HepG2 (cell line): ENCODE data around the gene ATP11B. TPM values are rescaled to one million over a fixed set of nuclear protein-coding genes. Genes with fewer than 3 reads are reported as not detected.

Source experiments
- HDAC1 ChIP-seq: sonication (generic); formaldehyde crosslinking; IDR thresholded peaks from 2 replicates; pipeline ENCODE4 v1.5.1; 2020; ENCODE audit warnings: mild to moderate bottlenecking, missing genetic modification reagents
- KDM2A ChIP-seq: sonication (generic); formaldehyde crosslinking; IDR thresholded peaks from 2 replicates; pipeline ENCODE4 v1.4.0; 2020; ENCODE audit warnings: low read depth, missing genetic modification reagents, borderline replicate concordance
- LCORL ChIP-seq, 2 experiments: fragments of 450-650 bp in 1 of 2; sonication (generic) in 1 of 2; formaldehyde crosslinking in 1 of 2; IDR thresholded peaks; 2 replicates each; pipeline versions ENCODE4 v1.5.0 to v1.6.1; 2017 to 2020; ENCODE audit warnings: antibody characterized with exemption in 1 of 2, missing genetic modification reagents in 1 of 2
- MBNL3 ChIP-seq: fragments of 250-450 bp; sonication (Bioruptor Pico); conservative IDR thresholded peaks from 2 replicates; pipeline ENCODE4 v1.8.0; 2022; ENCODE audit warnings: mild to moderate bottlenecking, inconsistent platforms
- NBN ChIP-seq: fragments of 450-650 bp; conservative IDR thresholded peaks from 2 replicates; pipeline ENCODE4 v1.6.1; 2017
- NFIC ChIP-seq: IDR thresholded peaks from 2 replicates; pipeline ENCODE4 v1.6.1; 2012; ENCODE audit warnings: mild to moderate bottlenecking, low read length, inconsistent platforms
- PAWR ChIP-seq: sonication (generic); formaldehyde crosslinking; IDR thresholded peaks from 2 replicates; pipeline ENCODE4 v1.4.0; 2020; ENCODE audit warnings: missing genetic modification reagents, mild to moderate bottlenecking, borderline replicate concordance
- POLR2A ChIP-seq, 2 experiments: IDR thresholded peaks; 2 replicates each; pipeline ENCODE4 v1.6.1; 2011; ENCODE audit warnings: low read depth in 2 of 2, low read length in 2 of 2, mild to moderate bottlenecking in 1 of 2, moderate library complexity in 1 of 2; ENCODE audit not compliant: insufficient read depth in 1 of 2
- PRMT3 ChIP-seq: sonication (generic); formaldehyde crosslinking; IDR thresholded peaks from 2 replicates; pipeline ENCODE4 v1.8.1; 2022; ENCODE audit warnings: low read depth, mild to moderate bottlenecking, moderate library complexity, missing genetic modification reagents, borderline replicate concordance
- RARA ChIP-seq: IDR thresholded peaks from 2 replicates; pipeline ENCODE4 v1.6.1; 2016; ENCODE audit warnings: missing genetic modification reagents, missing compliant biosample characterization
- SAP130 ChIP-seq: IDR thresholded peaks from 2 replicates; pipeline ENCODE4 v1.6.1; 2016; ENCODE audit warnings: low read depth
- SSRP1 ChIP-seq: IDR thresholded peaks from 2 replicates; pipeline ENCODE4 v1.6.1; 2016; ENCODE audit warnings: control low read depth
- TMF1 ChIP-seq: sonication (generic); formaldehyde crosslinking; IDR thresholded peaks from 2 replicates; pipeline ENCODE4 v1.8.1; 2022; ENCODE audit warnings: low read depth, missing genetic modification reagents
- ZFP90 ChIP-seq: sonication (generic); formaldehyde crosslinking; IDR thresholded peaks from 2 replicates; pipeline ENCODE4 v1.8.0; 2022; ENCODE audit warnings: missing genetic modification reagents, mild to moderate bottlenecking, inconsistent platforms, borderline replicate concordance
- ZNF235 ChIP-seq: sonication (generic); formaldehyde crosslinking; IDR thresholded peaks from 2 replicates; pipeline ENCODE4 v1.8.1; 2023; ENCODE audit warnings: mild to moderate bottlenecking, missing genetic modification reagents, borderline replicate concordance
- ZNF432 ChIP-seq: sonication (generic); formaldehyde crosslinking; IDR thresholded peaks from 2 replicates; pipeline ENCODE4 v1.5.0; 2020; ENCODE audit warnings: missing genetic modification reagents, mild to moderate bottlenecking, borderline replicate concordance
- ZNF724P ChIP-seq: sonication (generic); formaldehyde crosslinking; IDR thresholded peaks from 2 replicates; pipeline ENCODE4 v1.8.0; 2022; ENCODE audit warnings: missing genetic modification reagents, borderline replicate concordance
- ZNF841 ChIP-seq: sonication (generic); formaldehyde crosslinking; IDR thresholded peaks from 2 replicates; pipeline ENCODE4 v1.8.1; 2023; ENCODE audit warnings: missing genetic modification reagents, borderline replicate concordance
- ZSCAN29 ChIP-seq: sonication (generic); formaldehyde crosslinking; conservative IDR thresholded peaks from 2 replicates; pipeline ENCODE4 v1.4.0; 2020; ENCODE audit warnings: mild to moderate bottlenecking, missing genetic modification reagents
- polyA plus RNA-seq, 8 experiments: library from polyadenylated mRNA; depleted of rRNA in 3 of 8; stranded (reverse) in 7 of 8; unstranded in 1 of 8; fragments of >200 nt; fragmentation: Illumina TruSeq in 4 of 8; extraction: Trizol in 4 of 8; gene quantifications; 2 replicates each; pipeline versions ENCODE4 v1.2.1 to v1.2.3, GENCODE V29; 2011 to 2016; ENCODE audit warnings: low read depth in 4 of 8, missing spikeins in 1 of 8, mixed read lengths in 1 of 8; ENCODE audit not compliant: insufficient read depth in 1 of 8
- total RNA-seq, 5 experiments: library from RNA; depleted of rRNA; stranded (reverse); fragments of >200 nt; fragmentation: Illumina TruSeq; extraction: Trizol; gene quantifications; 2 replicates each; pipeline ENCODE4 v1.2.3, GENCODE V29; 2016; ENCODE audit warnings: low read depth in 1 of 5
- TF ChIP-seq, protein P1 (sequence below): sonication (generic); formaldehyde crosslinking; IDR thresholded peaks from 2 replicates; pipeline ENCODE4 v1.4.0; 2020; ENCODE audit warnings: missing genetic modification reagents
- TF ChIP-seq, protein P2 (sequence below): sonication (generic); formaldehyde crosslinking; conservative IDR thresholded peaks from 2 replicates; pipeline ENCODE4 v1.4.0; 2020; ENCODE audit warnings: missing genetic modification reagents
- TF ChIP-seq, protein P3 (sequence below): sonication (generic); formaldehyde crosslinking; IDR thresholded peaks from 2 replicates; pipeline ENCODE4 v1.5.0; 2020; ENCODE audit warnings: missing genetic modification reagents, mild to moderate bottlenecking, borderline replicate concordance
- TF ChIP-seq, protein P4 (sequence below): sonication (generic); formaldehyde crosslinking; IDR thresholded peaks from 2 replicates; pipeline ENCODE4 v1.5.1; 2020; ENCODE audit warnings: mild to moderate bottlenecking, moderate library complexity, missing genetic modification reagents
- TF ChIP-seq, protein P5 (sequence below): sonication (generic); formaldehyde crosslinking; conservative IDR thresholded peaks from 2 replicates; pipeline ENCODE4 v1.8.0; 2022; ENCODE audit warnings: low read depth, missing genetic modification reagents

ATP11B gene
- total and polyA plus RNA-seq, 2 of the 13 experiments (the other 11 are each of a cell fraction or from before 2014, with no cell fraction given), result 10.1 to 22.9 TPM

DNA sequence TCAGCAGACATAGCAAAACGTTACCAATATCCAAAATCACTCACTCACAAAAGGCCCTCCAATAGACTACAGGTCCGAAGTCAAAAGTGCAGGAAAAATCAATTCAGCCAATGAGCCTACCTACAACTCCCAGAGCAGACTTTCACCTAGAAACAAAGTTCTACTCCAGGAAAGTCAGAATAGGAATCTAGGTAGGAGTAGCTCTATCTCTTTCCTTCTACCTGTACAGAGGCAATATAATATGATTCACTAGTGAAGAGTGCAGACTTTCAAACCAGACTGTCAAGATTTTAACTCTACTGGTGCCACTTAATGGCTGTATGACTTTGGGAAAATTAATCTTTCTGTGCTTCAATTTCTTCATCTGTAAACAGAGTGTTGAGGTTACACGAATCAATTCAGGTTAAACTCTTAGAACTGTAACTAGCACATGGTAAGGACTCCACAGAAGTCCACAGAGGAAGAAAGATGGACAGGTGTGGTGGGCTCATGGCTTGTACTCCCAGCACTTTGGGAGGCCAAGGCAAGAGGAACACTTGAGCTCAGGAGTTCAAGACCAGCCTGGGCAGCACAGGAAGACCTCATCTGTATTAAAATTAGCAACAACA is 177.6 kb downstream of the ATP11B start (continued):
- TF ChIP-seq ZFP90 (CRISPR knock-in tag), result no peak
- TF ChIP-seq ZSCAN29 (CRISPR knock-in tag), result no peak
- TF ChIP-seq SSRP1, result no peak
- peak; percentile 14; the same call in 1 of the 2 replicates for TF ChIP-seq RARA (CRISPR knock-in tag)
- TF ChIP-seq ZNF432 (CRISPR knock-in tag), result no peak
- no peak for TF ChIP-seq NBN
- TF ChIP-seq, protein P1, sequence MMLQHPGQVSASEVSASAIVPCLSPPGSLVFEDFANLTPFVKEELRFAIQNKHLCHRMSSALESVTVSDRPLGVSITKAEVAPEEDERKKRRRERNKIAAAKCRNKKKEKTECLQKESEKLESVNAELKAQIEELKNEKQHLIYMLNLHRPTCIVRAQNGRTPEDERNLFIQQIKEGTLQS (CRISPR knock-in tag), result no peak
- TF ChIP-seq TMF1 (CRISPR knock-in tag), result no peak
- no peak for TF ChIP-seq ZNF235
- TF ChIP-seq, protein P2, sequence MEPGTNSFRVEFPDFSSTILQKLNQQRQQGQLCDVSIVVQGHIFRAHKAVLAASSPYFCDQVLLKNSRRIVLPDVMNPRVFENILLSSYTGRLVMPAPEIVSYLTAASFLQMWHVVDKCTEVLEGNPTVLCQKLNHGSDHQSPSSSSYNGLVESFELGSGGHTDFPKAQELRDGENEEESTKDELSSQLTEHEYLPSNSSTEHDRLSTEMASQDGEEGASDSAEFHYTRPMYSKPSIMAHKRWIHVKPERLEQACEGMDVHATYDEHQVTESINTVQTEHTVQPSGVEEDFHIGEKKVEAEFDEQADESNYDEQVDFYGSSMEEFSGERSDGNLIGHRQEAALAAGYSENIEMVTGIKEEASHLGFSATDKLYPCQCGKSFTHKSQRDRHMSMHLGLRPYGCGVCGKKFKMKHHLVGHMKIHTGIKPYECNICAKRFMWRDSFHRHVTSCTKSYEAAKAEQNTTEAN (CRISPR knock-in tag), result no peak
- TF ChIP-seq, protein P3, sequence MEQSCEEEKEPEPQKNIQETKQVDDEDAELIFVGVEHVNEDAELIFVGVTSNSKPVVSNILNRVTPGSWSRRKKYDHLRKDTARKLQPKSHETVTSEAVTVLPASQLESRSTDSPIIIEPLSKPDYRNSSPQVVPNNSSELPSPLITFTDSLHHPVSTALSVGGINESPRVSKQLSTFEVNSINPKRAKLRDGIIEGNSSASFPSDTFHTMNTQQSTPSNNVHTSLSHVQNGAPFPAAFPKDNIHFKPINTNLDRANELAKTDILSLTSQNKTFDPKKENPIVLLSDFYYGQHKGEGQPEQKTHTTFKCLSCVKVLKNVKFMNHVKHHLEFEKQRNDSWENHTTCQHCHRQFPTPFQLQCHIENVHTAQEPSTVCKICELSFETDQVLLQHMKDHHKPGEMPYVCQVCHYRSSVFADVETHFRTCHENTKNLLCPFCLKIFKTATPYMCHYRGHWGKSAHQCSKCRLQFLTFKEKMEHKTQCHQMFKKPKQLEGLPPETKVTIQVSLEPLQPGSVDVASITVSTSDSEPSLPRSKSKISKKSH (CRISPR knock-in tag), result no peak
- peak; percentile 73; the same call in 1 of the 2 replicates for TF ChIP-seq LCORL (IDR thresholded peaks at IDR 0.05)
- peak; percentile 59; the same call in 1 of the 2 replicates for TF ChIP-seq LCORL (CRISPR knock-in tag; IDR thresholded peaks at IDR 0.05)
- TF ChIP-seq ZNF841, result no peak
- TF ChIP-seq, protein P4, sequence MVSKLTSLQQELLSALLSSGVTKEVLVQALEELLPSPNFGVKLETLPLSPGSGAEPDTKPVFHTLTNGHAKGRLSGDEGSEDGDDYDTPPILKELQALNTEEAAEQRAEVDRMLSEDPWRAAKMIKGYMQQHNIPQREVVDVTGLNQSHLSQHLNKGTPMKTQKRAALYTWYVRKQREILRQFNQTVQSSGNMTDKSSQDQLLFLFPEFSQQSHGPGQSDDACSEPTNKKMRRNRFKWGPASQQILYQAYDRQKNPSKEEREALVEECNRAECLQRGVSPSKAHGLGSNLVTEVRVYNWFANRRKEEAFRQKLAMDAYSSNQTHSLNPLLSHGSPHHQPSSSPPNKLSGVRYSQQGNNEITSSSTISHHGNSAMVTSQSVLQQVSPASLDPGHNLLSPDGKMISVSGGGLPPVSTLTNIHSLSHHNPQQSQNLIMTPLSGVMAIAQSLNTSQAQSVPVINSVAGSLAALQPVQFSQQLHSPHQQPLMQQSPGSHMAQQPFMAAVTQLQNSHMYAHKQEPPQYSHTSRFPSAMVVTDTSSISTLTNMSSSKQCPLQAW (CRISPR knock-in tag), result no peak
- no peak for TF ChIP-seq PRMT3
- TF ChIP-seq POLR2A (IDR thresholded peaks at IDR 0.05; ENCODE audit: insufficient read depth in 1 of 2, low read depth in 2 of 2, low read length in 2 of 2), result no peak
- no peak for TF ChIP-seq KDM2A
- TF ChIP-seq MBNL3, result no peak
- TF ChIP-seq SAP130 (CRISPR knock-in tag), result no peak
- TF ChIP-seq NFIC, result 0 out of 2 replicates have a peak, but pooled peaks have one; percentile 30
- no peak for TF ChIP-seq HDAC1 (CRISPR knock-in tag)
- no peak for TF ChIP-seq PAWR (CRISPR knock-in tag)
- TF ChIP-seq, protein P5, sequence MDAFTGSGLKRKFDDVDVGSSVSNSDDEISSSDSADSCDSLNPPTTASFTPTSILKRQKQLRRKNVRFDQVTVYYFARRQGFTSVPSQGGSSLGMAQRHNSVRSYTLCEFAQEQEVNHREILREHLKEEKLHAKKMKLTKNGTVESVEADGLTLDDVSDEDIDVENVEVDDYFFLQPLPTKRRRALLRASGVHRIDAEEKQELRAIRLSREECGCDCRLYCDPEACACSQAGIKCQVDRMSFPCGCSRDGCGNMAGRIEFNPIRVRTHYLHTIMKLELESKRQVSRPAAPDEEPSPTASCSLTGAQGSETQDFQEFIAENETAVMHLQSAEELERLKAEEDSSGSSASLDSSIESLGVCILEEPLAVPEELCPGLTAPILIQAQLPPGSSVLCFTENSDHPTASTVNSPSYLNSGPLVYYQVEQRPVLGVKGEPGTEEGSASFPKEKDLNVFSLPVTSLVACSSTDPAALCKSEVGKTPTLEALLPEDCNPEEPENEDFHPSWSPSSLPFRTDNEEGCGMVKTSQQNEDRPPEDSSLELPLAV (CRISPR knock-in tag), result no peak
- no peak for TF ChIP-seq ZNF724P (CRISPR knock-in tag)
